Smooth muscle cell (in vitro differentiated cells): ENCODE results near the gene REV1. TPM values are rescaled to one million over a fixed set of nuclear protein-coding genes. Genes with fewer than 3 reads are reported as not detected.

Experiments
- DNase-seq: peaks from one replicate; lab custom pipeline; 2025; ENCODE audit not compliant: unreplicated experiment; lab: John Stamatoyannopoulos, UW
- H2AFZ ChIP-seq: fragments of 200-600 bp; sonication (generic); 2 replicates; pipeline ENCODE4 v1.6.0; 2016; ENCODE audit warnings: antibody characterized with exemption, low read depth, mild to moderate bottlenecking
- H3F3A ChIP-seq: fragments of 200-600 bp; sonication (generic); 2 replicates; pipeline ENCODE4 v1.6.0; 2017; ENCODE audit warnings: antibody characterized with exemption, low read depth
- H3K27ac ChIP-seq: fragments of 200-600 bp; sonication (generic); 2 replicates; pipeline ENCODE4 v1.5.1; 2016; ENCODE audit warnings: low read depth, mild to moderate bottlenecking
- H3K27me3 ChIP-seq: fragments of 200-600 bp; sonication (generic); 2 replicates; pipeline ENCODE4 v1.6.1; 2016; ENCODE audit warnings: low read depth, mild to moderate bottlenecking
- H3K36me3 ChIP-seq: fragments of 200-600 bp; sonication (generic); 2 replicates; pipeline ENCODE4 v1.5.1; 2016; ENCODE audit warnings: low read depth
- H3K4me1 ChIP-seq: fragments of 200-600 bp; sonication (generic); 2 replicates; pipeline ENCODE4 v1.5.1; 2016; ENCODE audit warnings: low read depth
- H3K4me2 ChIP-seq: fragments of 200-600 bp; sonication (generic); 2 replicates; pipeline ENCODE4 v1.6.0; 2016; ENCODE audit warnings: mild to moderate bottlenecking
- H3K4me3 ChIP-seq: fragments of 200-600 bp; sonication (generic); 2 replicates; pipeline ENCODE4 v1.5.1; 2016; ENCODE audit warnings: mild to moderate bottlenecking
- H3K79me2 ChIP-seq: fragments of 200-600 bp; sonication (generic); 2 replicates; pipeline ENCODE4 v1.6.0; 2016; ENCODE audit warnings: low read depth, mild to moderate bottlenecking
- H3K9ac ChIP-seq: fragments of 200-600 bp; sonication (generic); 2 replicates; pipeline ENCODE4 v1.6.0; 2016; ENCODE audit warnings: low read depth
- H3K9me3 ChIP-seq: fragments of 200-600 bp; sonication (generic); replicated peaks from 2 replicates; pipeline ENCODE4 v1.5.1; 2016; ENCODE audit warnings: low read depth
- H4K20me1 ChIP-seq: fragments of 200-600 bp; sonication (generic); 2 replicates; pipeline ENCODE4 v1.6.0; 2016; ENCODE audit warnings: low read depth
- CTCF ChIP-seq: fragments of 200-600 bp; sonication (generic); IDR thresholded peaks from 2 replicates; pipeline ENCODE4 v1.5.1; 2017; ENCODE audit warnings: borderline replicate concordance, mild to moderate bottlenecking, antibody characterized with exemption; ENCODE audit not compliant: insufficient read depth, poor library complexity, severe bottlenecking
- WGBS: methylation state at CpG from one replicate; pipeline ENCODE4 v1.1.7; 2016; ENCODE audit warnings: low lambda C conversion rate; 5-methylcytosine and 5-hydroxymethylcytosine counted together
- polyA plus RNA-seq: library from polyadenylated mRNA; unstranded; fragments of >200 nt; fragmentation: Nextera tagmentation; extraction: Ambion mirVana; gene quantifications from 2 replicates; pipeline ENCODE4 v1.2.1, GENCODE V29; 2016
- total RNA-seq: library from RNA; depleted of rRNA; stranded (reverse); fragments of >200 nt; gene quantifications from 2 replicates; pipeline ENCODE4 v1.2.3, GENCODE V29; 2014

The REV1 gene
- total and polyA plus RNA-seq, 2 experiments from 2014 or later = 9.5 to 20.6 TPM

GRCh38 chr2:99439971-99440505 lies 49.8 kb downstream of the REV1 start:
- Histone ChIP-seq H3K4me2 (no peak overlapping the region), H3K27me3 (no peaks in the 10 kb centered on the region), H3K9me3 (no peaks in the 10 kb centered on the region), H4K20me1 (peaks cover 16% of the 10 kb centered on the region), H3K4me1 (no peaks in the 10 kb centered on the region), H3K9ac (no peak overlapping the region), H3F3A (no peaks in the 10 kb centered on the region), H2AFZ (no peak overlapping the region), H3K36me3 (peaks cover 11% of the 10 kb centered on the region), H3K79me2 (peaks cover 2% of the 10 kb centered on the region), H3K27ac (no peak overlapping the region), H3K4me3 (no peak overlapping the region)
- DNase-seq = no peak
- WGBS = 75% methylated on average over 4 of the region's 4 CpGs
- no peak for TF ChIP-seq CTCF

- Histone ChIP-seq H3K27me3 (no peaks in the 10 kb centered on the region), H3K4me1 (no peaks in the 10 kb centered on the region), H3K79me2 (no peaks in the 10 kb centered on the region), H3K27ac (no peak overlapping the region), H4K20me1 (peaks cover 7% of the 10 kb centered on the region), H3K4me3 (no peak overlapping the region), H3F3A (no peaks in the 10 kb centered on the region), H3K9me3 (no peaks in the 10 kb centered on the region), H3K4me2 (no peak overlapping the region), H3K36me3 (peaks cover 5% of the 10 kb centered on the region), H3K9ac (no peak overlapping the region), H2AFZ (no peak overlapping the region)
- WGBS = 96% methylated on average over 10 of the region's 10 CpGs
- TF ChIP-seq CTCF = no peak
- DNase-seq = no peak
Measured at GRCh38 chr2:99436874-99437273, 52.9 kb downstream of the REV1 start.

GRCh38 chr2:99433340-99433739 lies 56.5 kb downstream of the REV1 start:
- Histone ChIP-seq H3K27ac (no peak overlapping the region), H4K20me1 (peaks cover 21% of the 10 kb centered on the region)
- no peak for TF ChIP-seq CTCF

GRCh38 chr2:99431587-99432275 lies 58.1 kb downstream of the REV1 start:
- H3K79me2 ChIP-seq = no peaks in the 10 kb centered on the region

More at GRCh38 chr2:99433340-99433739, 56.5 kb downstream of the REV1 start:
- Histone ChIP-seq H3K27me3 (no peaks in the 10 kb centered on the region), H3K4me1 (no peaks in the 10 kb centered on the region), H3F3A (no peaks in the 10 kb centered on the region), H3K9ac (no peak overlapping the region), H3K9me3 (no peaks in the 10 kb centered on the region), H3K36me3 (no peaks in the 10 kb centered on the region), H2AFZ (no peak overlapping the region), H3K79me2 (no peaks in the 10 kb centered on the region), H3K4me3 (no peak overlapping the region), H3K4me2 (no peak overlapping the region)
- 93% methylated on average over 2 of the region's 2 CpGs for WGBS
- DNase-seq = no peak

More at GRCh38 chr2:99431587-99432275, 58.1 kb downstream of the REV1 start:
- H3K4me2 ChIP-seq = no peak overlapping the region
- H2AFZ ChIP-seq = no peak overlapping the region
- H3K27ac ChIP-seq = no peak overlapping the region
- H3K9ac ChIP-seq = no peak overlapping the region
- H3K9me3 ChIP-seq = no peaks in the 10 kb centered on the region
- TF ChIP-seq CTCF = no peak
- WGBS = 96% methylated on average over 12 of the region's 12 CpGs
- no peaks in the 10 kb centered on the region for H3K27me3 ChIP-seq
- peaks cover 17% of the 10 kb centered on the region for H4K20me1 ChIP-seq
- no peaks in the 10 kb centered on the region for H3K4me1 ChIP-seq
- H3F3A ChIP-seq = no peaks in the 10 kb centered on the region
- no peak overlapping the region for H3K4me3 ChIP-seq
- H3K36me3 ChIP-seq = no peaks in the 10 kb centered on the region
- no peak for DNase-seq
